Urinary bladder (tissue), 4 donors: ENCODE results near the gene THOP1. TPM values are rescaled to one million over a fixed set of nuclear protein-coding genes. Genes with fewer than 3 reads are reported as not detected.

ENCODE experiments used
- DNase-seq: peaks from one replicate; pipeline ENCODE4 v3.0.0-alpha.2; 2015; ENCODE audit errors: extremely low spot score
- H3K27ac ChIP-seq: one replicate; pipeline ENCODE4 v1.5.1; 2013; ENCODE audit warnings: low read depth, mild to moderate bottlenecking, moderate library complexity
- H3K36me3 ChIP-seq: one replicate; pipeline ENCODE4 v1.6.1; 2013; ENCODE audit warnings: mild to moderate bottlenecking, moderate library complexity; ENCODE audit not compliant: insufficient read depth
- H3K4me1 ChIP-seq: one replicate; pipeline ENCODE4 v1.6.1; 2013; ENCODE audit warnings: mild to moderate bottlenecking, moderate library complexity; ENCODE audit not compliant: insufficient read depth
- H3K4me3 ChIP-seq: one replicate; pipeline ENCODE4 v1.5.1; 2013; ENCODE audit warnings: low read depth, low read length
- WGBS: extraction: QIAGEN DNeasy Blood & Tissue Kit; methylation state at CpG from one replicate; pipeline ENCODE4 v1.1.7; 2013; 5-methylcytosine and 5-hydroxymethylcytosine counted together
- polyA plus RNA-seq: library from polyadenylated mRNA; stranded (reverse); fragments of 200-250 nt; gene quantifications from one replicate; pipeline ENCODE4 v1.2.3, GENCODE V29; 2013
- total RNA-seq: library from RNA; depleted of rRNA; stranded (reverse); fragments of >200 nt; gene quantifications from one replicate; pipeline ENCODE4 v1.2.3, GENCODE V29; 2014
- donor health status: healthy with polysubstance abuse.
- donor health status: healthy.

THOP1 gene
- total and polyA plus RNA-seq, 2 donors, result 29.2 to 50.4 TPM

- WGBS, result 95% methylated on average over 41 of the region's 41 CpGs
- H3K4me3 ChIP-seq, result no peak overlapping the region
- H3K4me1 ChIP-seq, result no peaks in the 10 kb centered on the region
- peaks cover 2% of the 10 kb centered on the region for H3K36me3 ChIP-seq
- DNase-seq, result no peak
- no peak overlapping the region for H3K27ac ChIP-seq
These were observed 23.0 kb downstream of the THOP1 start for GRCh38 chr19:2808129-2808941.

DNA sequence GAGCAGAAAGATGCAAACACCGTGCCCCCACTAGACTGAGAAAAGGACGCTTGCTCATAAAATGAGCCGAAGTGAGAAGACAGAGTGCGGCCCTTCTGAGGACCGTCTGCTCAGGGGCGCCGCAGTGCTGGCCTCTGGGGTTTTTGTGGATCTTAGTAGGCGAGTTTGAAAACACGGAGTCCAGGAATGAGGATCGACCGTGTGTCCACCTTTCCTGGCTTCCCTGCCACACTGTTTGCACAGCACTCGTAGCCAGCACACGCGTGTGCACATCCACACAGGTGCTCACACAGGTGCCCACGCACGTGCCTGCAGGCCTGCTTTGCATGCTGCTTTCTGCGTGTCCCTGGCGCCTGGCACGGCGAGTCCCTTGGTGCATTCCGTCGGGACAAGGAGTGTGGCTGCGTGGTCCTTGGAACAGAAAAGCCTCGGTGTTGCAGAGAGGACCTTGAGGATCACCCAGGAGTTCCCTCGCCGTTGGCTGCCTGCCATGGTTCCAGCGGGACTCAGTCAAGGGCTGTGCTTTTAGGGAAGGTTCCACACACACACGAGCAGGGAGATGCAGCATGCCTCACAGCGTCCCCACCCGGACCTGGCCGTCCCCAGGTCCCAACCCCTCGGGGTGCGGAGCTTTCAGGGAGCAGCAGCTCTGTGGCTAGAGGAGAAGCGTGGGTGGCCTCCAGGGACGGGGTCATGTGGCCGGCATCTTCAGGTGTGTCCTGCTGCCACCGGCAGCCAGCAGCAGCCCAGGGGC, 24.3 kb downstream of the THOP1 start:
- 90% methylated on average over 37 of the region's 37 CpGs for WGBS
- no peaks in the 10 kb centered on the region for H3K4me1 ChIP-seq
- no peak for DNase-seq
- peaks cover 2% of the 10 kb centered on the region for H3K36me3 ChIP-seq
- no peak overlapping the region for H3K4me3 ChIP-seq
- no peak overlapping the region for H3K27ac ChIP-seq

DNA sequence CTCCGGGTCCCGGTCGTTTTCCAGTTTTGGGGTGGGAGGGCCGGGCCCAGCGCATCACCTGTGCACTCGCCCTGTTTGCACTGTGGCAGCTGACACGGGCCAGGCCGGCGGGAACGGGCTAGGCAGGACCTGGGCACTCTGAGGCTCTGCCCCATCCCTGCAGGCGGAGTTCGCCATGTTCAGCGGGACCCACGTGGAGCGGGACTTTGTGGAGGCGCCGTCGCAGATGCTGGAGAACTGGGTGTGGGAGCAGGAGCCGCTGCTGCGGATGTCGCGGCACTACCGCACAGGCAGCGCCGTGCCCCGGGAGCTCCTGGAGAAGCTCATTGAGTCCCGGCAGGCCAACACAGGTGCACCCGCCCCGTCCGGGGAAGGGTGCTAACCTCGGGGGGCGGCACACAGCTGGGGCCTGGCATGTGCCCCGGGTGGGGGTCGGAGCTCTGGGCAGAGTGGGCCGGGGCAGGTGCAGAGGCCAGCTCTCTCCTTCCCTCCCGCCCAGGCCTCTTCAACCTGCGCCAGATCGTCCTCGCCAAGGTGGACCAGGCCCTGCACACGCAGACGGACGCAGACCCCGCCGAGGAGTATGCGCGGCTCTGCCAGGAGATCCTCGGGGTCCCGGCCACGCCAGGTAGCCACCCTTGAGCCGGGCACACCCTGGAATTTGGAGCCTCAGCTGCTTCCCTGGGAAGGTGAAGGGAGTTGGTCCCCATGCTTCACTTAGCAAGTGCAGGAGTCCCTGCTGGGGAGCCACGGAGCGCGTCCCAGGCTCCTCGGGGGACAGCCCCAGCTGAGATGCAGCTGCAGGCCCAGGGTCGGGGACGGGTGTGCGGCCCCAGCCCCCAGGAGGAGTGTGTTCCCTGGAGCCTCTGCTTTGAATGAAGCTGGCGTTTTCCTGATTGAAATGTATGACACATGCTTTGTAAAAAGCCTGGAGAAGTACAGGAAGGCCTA, 25.1 kb downstream of the THOP1 start:
- 95% methylated on average over 58 of the region's 58 CpGs for WGBS
- Histone ChIP-seq H3K4me1 (no peaks in the 10 kb centered on the region), H3K27ac (no peak overlapping the region), H3K4me3 (no peak overlapping the region), H3K36me3 (peaks cover 2% of the 10 kb centered on the region)
- no peak for DNase-seq

GRCh38 chr19:2811221-2811722, 26.0 kb downstream of the THOP1 start:
- H3K4me3 ChIP-seq, result no peak overlapping the region
- H3K27ac ChIP-seq, result no peak overlapping the region
- DNase-seq, result no peak
- no peaks in the 10 kb centered on the region for H3K4me1 ChIP-seq
- WGBS, result 94% methylated on average over 20 of the region's 20 CpGs
- H3K36me3 ChIP-seq, result peaks cover 2% of the 10 kb centered on the region

- Histone ChIP-seq H3K4me1 (no peaks in the 10 kb centered on the region), H3K4me3 (no peak overlapping the region), H3K36me3 (peaks cover 2% of the 10 kb centered on the region), H3K27ac (no peak overlapping the region)
- 92% methylated on average over 34 of the region's 34 CpGs for WGBS
- DNase-seq, result no peak
These were observed 26.6 kb downstream of the THOP1 start for GRCh38 chr19:2811735-2812413.

DNA sequence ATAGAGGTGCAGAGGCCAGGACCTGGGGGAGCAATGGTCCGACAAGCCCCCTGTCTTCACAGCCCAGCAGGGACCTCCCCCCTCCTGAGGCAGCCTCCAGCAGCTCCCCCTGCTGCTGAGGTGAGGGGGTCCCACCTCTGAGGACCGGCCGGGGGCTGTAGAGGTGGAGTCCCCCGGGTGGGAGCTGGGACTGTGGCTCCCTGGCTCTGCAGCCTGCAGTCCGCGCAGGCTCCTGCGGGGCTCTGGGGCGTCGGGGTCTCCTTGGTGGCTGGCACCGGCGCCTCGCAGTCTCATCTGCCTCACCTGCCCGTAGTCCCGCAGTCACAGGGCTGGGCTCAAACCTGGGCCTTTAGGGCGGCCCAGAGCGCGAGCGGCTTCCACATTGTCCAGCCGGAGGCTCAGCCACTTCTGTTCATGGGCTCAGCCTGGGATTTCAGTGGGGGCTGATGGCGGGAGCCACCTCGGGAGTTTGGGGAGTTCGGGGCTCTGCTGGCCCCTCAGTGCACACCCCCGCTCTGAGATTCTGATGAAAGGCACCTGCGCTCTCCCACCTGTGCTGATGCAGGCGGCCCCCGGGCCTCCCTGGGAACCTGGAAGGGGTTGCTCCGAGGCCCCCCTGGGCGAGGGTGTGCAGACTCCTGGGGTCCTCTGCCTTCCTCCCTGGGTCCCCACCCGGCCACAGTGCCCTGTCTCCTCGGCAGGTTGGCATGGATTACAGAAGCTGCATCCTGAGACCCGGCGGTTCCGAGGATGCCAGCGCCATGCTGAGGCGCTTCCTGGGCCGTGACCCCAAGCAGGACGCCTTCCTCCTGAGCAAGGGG, 27.3 kb downstream of the THOP1 start:
- Histone ChIP-seq H3K27ac (no peak overlapping the region), H3K36me3 (no peaks in the 10 kb centered on the region), H3K4me1 (no peaks in the 10 kb centered on the region), H3K4me3 (no peak overlapping the region)
- 92% methylated on average over 37 of the region's 37 CpGs for WGBS
- DNase-seq, result no peak

- DNase-seq, result no peak
- 83% methylated on average over 35 of the region's 35 CpGs for WGBS
- H3K4me3 ChIP-seq, result no peak overlapping the region
These were observed 28.2 kb downstream of the THOP1 start for GRCh38 chr19:2813235-2814160.

GRCh38 chr19:2814426-2814825, 29.1 kb downstream of the THOP1 start:
- Histone ChIP-seq H3K27ac (no peak overlapping the region), H3K4me1 (no peaks in the 10 kb centered on the region), H3K36me3 (no peaks in the 10 kb centered on the region), H3K4me3 (no peak overlapping the region)
- DNase-seq, result no peak
- whole genome bisulfite sequencing, result 92% methylated on average over 11 of the region's 11 CpGs

More at GRCh38 chr19:2813235-2814160, 28.2 kb downstream of the THOP1 start:
- no peak overlapping the region for H3K27ac ChIP-seq
- no peaks in the 10 kb centered on the region for H3K4me1 ChIP-seq
- H3K36me3 ChIP-seq, result no peaks in the 10 kb centered on the region

- H3K4me1 ChIP-seq, result no peaks in the 10 kb centered on the region
- H3K36me3 ChIP-seq, result no peaks in the 10 kb centered on the region
- DNase-seq, result no peak
- H3K27ac ChIP-seq, result no peak overlapping the region
- no peak overlapping the region for H3K4me3 ChIP-seq
- WGBS, result 87% methylated on average over 13 of the region's 13 CpGs
These were observed 29.9 kb downstream of the THOP1 start for GRCh38 chr19:2815191-2815614.

DNA sequence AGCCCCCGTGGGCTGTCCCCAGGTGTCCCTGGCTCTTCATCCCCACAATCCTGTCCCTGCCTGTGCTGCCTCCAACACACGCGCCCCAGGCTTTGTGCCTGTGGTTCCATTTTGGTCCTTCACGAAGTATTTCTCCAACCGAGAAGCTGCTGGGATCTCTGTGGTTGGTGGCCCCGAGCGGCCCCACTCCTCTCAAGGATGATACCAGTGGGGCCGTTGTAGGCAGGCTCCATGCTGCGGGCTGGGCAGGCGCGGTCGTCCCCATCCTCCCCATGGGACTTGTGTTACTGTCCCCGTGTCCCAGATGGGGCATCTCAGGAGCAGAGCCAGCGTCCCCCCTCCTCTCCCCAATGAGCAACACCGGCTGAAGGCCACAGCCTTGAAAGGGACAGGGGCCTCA, 30.6 kb downstream of the THOP1 start:
- Histone ChIP-seq H3K4me3 (no peak overlapping the region), H3K36me3 (no peaks in the 10 kb centered on the region), H3K27ac (no peak overlapping the region), H3K4me1 (no peaks in the 10 kb centered on the region)
- DNase-seq, result no peak
- WGBS, result 82% methylated on average over 15 of the region's 15 CpGs

- H3K4me3 ChIP-seq, result no peak overlapping the region
- H3K27ac ChIP-seq, result no peak overlapping the region
- no peaks in the 10 kb centered on the region for H3K36me3 ChIP-seq
- WGBS, result 83% methylated on average over 16 of the region's 16 CpGs
- H3K4me1 ChIP-seq, result no peaks in the 10 kb centered on the region
- no peak for DNase-seq
These were observed 31.3 kb downstream of the THOP1 start for GRCh38 chr19:2816641-2817040.
